ENCODE results near the gene EZR. TPM values are rescaled to one million over a fixed set of nuclear protein-coding genes. Genes with fewer than 3 reads are reported as not detected.

EZR gene
- total RNA-seq, 4 donors from 2014 or later: 27.4 to 94.0 (median 59.3) TPM

GRCh38 chr6:158816329-158816728 lies 2.8 kb downstream of the EZR start:
- DNase-seq: no peak
- H3K36me3 ChIP-seq: no peaks in the 10 kb centered on the region
- TF ChIP-seq POLR2A (IDR thresholded peaks at IDR 0.05) (no peak), CTCF (IDR thresholded peaks at IDR 0.05) (no peak)
- H3K27ac ChIP-seq: no peak overlapping the region
- no peaks in the 10 kb centered on the region for H3K27me3 ChIP-seq
- no peak overlapping the region for H3K4me3 ChIP-seq
- H3K4me1 ChIP-seq: no peaks in the 10 kb centered on the region
- intact Hi-C loops (cut with DNase I; ENCODE audit: low total_unique reads): no loop called here
- H3K9me3 ChIP-seq: no peaks in the 10 kb centered on the region

DNA sequence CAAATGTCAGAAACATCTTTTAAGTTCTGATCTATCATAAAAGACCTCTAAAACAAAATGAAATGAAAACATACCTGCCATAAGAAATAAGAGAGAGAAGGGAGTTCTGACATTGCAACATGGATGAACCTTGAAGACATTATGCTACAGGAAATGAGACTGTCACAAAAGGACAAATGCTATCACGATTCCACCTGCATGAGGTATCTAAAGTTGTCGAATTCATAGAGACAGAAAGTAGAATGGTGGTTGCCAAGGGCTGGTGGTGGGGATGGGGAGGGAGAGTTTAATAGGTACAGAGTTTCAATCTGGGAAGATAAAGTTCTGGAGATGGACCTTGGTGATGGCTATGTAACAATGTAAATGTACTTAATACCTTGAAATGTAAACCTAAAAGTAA lies 3.3 kb downstream of the EZR start:
- TF ChIP-seq POLR2A (IDR thresholded peaks at IDR 0.05) (no peak), CTCF (IDR thresholded peaks at IDR 0.05) (no peak)
- H3K27ac ChIP-seq: no peak overlapping the region
- intact Hi-C loops (cut with DNase I; ENCODE audit: low total_unique reads): no loop called here
- H3K4me1 ChIP-seq: no peaks in the 10 kb centered on the region
- DNase-seq: no peak
- no peaks in the 10 kb centered on the region for H3K9me3 ChIP-seq
- no peak overlapping the region for H3K4me3 ChIP-seq
- H3K36me3 ChIP-seq: no peaks in the 10 kb centered on the region
- no peaks in the 10 kb centered on the region for H3K27me3 ChIP-seq

DNA sequence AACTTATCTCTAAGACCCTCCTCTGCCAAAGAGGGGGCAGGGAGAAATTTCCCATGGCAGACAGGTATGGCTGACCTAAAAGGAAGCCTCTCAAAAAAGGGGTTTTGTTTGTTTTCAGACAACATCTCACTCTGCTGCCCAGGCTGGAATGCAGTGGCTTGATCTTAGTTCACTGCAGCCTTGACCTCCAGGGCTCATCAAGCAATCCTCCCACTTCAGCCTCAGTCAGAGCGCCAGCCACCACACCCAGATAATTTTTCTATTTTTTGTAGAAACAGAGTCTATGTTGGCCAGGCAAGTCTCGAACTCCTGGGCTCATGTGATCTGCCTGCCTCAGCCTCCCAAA lies 3.8 kb downstream of the EZR start:
- Histone ChIP-seq H3K4me1 (no peaks in the 10 kb centered on the region), H3K36me3 (no peaks in the 10 kb centered on the region), H3K27me3 (no peaks in the 10 kb centered on the region), H3K4me3 (no peak overlapping the region), H3K27ac (no peak overlapping the region), H3K9me3 (no peaks in the 10 kb centered on the region)
- intact Hi-C loops (cut with DNase I; ENCODE audit: low total_unique reads): no loop called here
- TF ChIP-seq POLR2A (IDR thresholded peaks at IDR 0.05) (no peak), CTCF (IDR thresholded peaks at IDR 0.05) (no peak)
- DNase-seq: peak in 1 of 2 donors; percentile 10

DNA sequence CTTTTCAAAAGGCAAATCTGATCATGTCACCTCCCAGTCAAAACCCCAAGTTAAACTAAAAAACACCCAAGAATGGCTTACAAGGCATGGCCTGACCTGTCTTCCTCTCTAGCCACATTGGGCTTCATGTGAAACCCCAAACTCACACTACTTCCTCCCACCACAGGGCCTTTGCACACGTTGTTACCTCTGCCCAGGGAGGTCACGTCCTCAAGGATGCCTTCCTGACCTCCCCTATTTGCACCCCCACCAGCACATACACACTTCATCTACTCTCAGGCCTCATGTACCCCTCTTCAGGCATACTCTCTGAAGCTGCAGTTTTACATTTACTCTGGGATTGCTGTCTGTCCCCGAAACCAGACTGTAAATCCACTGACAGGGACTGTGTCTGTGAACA lies 6.1 kb downstream of the EZR start:
- H3K4me3 ChIP-seq: no peak overlapping the region
- no peaks in the 10 kb centered on the region for H3K36me3 ChIP-seq
- intact Hi-C loops (cut with DNase I; ENCODE audit: low total_unique reads): no loop called here
- no peak overlapping the region for H3K27ac ChIP-seq
- TF ChIP-seq POLR2A (IDR thresholded peaks at IDR 0.05): no peak
- TF ChIP-seq CTCF (IDR thresholded peaks at IDR 0.05): no peak
- no peaks in the 10 kb centered on the region for H3K27me3 ChIP-seq
- H3K9me3 ChIP-seq: no peaks in the 10 kb centered on the region
- peaks cover 0 to 3% of the 10 kb centered on the region in 2 donors for H3K4me1 ChIP-seq
- DNase-seq: peak in 1 of 2 donors; percentile 3

GRCh38 chr6:158812611-158813010 lies 6.6 kb downstream of the EZR start:
- no peaks in the 10 kb centered on the region for H3K36me3 ChIP-seq
- no peak for TF ChIP-seq CTCF (IDR thresholded peaks at IDR 0.05)
- TF ChIP-seq POLR2A (IDR thresholded peaks at IDR 0.05): no peak
- no peak overlapping the region for H3K4me3 ChIP-seq
- no peaks in the 10 kb centered on the region for H3K27me3 ChIP-seq
- H3K9me3 ChIP-seq: no peaks in the 10 kb centered on the region
- H3K27ac ChIP-seq: no peak overlapping the region
- intact Hi-C loops (cut with DNase I; ENCODE audit: low total_unique reads): no loop called here
- peak in 1 of 2 donors; percentile 4 for DNase-seq
- peaks cover 0 to 3% of the 10 kb centered on the region in 2 donors for H3K4me1 ChIP-seq
